ENCODE measurements around the gene MAP1LC3B2.

Gene MAP1LC3B2

GRCh38 chr12:116597886-116598285 is 38.7 kb downstream of the MAP1LC3B2 start:
- no peak for DNase-seq

DNA sequence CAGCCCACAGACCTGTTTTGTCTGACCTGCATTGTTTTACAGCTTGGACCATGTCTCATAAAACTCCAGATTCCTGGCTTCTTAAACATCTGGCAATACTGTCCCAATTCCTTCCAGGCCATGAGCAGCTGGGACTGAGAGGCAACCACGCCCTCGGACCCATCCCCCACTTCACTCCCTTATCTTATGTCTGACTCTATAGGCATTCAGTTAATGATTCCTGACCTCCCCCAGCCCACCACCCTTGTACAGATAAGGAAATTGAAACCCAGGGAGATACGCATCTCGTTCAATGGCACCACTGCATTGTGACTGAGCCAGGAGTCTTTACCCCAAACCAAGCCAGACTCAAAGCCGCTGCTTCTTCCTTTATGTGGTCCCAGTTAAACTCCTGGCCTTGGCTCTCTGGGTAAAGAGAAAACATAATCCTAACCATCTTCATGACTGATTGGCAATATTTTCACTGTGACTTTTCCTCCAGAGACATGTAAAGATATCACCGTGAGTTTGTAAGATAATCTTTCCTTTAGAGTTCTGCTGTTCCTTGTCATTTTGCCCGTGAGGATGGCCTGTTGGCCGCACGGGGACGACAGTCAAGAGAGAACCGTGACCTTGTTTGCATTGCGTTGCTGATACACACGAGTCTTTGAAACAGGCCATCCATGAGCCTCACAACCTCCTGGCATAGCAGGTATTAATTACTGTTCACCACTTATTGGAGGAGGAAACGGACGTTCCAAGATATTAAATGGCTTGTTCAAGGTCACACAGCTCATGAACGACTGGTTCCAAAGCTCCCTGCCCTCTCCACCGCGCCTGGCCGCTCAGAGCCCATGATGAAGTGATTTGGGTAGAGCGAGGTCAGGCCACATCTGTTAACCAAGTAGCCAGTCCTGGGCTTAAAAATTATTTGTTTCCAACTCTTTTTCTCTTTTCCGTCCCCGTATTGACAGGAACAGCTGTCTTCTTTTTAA is 39.4 kb downstream of the MAP1LC3B2 start:
- no peak for DNase-seq

GRCh38 chr12:116599285-116600136 is 40.3 kb downstream of the MAP1LC3B2 start:
- peak; percentile 9 to 53 (median 39) for DNase-seq

DNA sequence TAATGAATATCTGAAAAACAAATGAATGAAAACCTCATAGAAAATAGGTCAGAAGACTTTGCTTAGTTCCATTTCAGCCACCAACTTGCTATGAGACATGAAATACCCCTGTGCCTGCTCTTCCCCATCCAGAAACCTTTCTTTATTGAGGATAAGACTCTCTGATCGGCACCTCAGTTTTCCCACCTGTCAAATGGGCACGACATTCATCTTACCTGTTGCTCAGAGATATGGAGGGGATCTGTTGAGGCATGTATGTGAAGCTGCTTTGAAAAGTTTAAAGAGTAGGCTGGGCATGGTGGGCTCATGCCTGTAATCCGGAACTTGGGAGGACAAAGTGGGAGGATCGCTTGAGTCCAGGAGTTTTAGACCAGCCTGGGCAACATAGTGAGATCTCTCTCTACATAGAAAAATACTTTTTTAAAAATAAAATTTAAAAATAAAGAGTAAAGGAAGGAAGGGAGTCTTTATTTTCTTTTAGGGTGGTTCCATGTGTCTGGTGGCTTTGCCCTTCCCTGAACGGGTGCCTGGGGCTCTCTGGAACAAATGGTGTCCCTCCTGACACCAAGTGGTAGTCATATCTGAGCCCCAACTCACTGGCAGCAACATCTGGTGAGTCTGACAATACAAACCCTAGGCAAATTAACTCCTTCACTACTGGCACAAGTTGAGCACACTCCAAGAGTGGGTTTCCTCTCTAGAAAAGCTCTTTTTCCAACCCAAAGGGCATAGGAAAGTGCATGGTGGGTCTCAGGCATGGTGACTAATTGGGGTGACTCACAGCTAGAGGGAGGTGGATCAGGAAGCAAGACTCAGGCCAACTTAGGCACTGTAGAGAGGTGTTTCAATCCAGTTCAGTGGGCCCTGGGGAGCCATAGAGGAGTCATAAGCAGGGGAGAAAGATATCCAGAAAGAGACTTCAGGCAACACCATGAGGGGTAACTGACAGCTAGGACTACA is 42.1 kb downstream of the MAP1LC3B2 start:
- DNase-seq = no peak

DNA sequence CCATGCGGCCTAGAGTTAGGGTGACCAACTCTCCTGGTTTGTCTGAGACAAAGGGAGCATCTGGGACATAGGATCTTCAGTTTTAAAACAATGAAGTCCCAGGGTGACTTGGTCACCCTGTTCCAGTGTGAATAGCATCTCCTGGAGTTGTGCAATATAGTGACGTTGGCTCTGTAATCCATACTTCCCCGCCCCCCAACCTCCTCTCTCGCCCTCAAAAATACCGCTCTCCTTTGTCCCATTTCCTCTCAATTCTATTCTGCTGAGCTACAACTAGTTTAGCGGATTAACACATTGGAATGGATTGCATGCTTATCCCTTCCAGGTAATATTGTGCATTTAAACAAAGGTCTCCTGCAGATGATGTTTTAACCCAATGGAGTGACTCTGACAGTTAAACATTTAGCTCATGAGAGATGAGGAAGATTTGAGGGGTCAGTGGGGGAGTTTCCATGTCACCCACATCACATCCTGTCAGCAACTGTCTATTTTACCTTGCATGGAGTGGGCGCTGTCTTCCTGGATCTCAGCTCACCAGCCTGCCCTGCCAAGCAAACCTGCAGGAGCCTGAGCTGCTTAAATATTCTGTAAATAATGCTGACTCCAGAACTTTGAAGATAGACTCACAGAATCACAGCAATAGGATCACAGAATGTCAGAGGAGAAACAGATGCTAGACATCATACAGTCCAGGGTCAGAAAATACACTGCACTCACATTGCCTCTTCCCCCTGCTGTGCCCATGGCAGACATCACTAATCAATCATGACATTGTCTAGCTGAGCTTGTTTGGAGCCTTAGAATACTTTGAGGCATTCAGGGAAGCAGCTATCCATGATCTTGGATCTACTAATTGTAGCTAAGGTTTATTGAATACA is 43.0 kb downstream of the MAP1LC3B2 start:
- DNase-seq = peak in 1 of 5 donors; percentile 21

DNA sequence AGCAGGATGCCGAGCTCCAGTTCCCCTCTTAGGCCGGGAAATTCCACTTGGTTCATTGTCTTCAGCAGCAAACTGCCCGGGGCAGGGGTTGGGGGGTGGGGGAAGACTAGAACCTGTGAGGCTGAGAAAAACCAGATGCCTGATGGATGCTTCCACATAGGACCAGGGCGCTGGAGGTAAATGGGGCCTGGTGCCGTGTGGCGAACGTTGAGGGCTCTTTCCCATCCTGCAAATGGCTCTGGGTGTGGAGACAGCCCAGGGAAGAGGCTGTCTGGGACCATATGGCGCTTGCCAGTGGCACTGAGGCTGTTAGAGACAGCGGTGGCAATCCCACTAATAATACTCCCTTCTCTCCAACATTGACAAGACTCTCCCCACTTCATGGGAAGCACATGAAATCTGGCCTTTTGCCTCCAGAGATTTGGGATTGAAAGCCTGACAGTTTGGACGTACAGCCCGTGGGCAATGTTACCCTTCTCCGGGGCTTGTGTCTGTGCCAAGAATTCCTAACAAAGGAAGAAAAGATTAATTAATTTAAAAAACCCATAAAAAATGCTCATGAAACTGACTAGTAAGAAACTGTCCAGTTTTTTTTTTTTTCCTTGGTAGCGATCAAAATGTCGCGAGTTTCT is 44.5 kb downstream of the MAP1LC3B2 start:
- DNase-seq = no peak

DNA sequence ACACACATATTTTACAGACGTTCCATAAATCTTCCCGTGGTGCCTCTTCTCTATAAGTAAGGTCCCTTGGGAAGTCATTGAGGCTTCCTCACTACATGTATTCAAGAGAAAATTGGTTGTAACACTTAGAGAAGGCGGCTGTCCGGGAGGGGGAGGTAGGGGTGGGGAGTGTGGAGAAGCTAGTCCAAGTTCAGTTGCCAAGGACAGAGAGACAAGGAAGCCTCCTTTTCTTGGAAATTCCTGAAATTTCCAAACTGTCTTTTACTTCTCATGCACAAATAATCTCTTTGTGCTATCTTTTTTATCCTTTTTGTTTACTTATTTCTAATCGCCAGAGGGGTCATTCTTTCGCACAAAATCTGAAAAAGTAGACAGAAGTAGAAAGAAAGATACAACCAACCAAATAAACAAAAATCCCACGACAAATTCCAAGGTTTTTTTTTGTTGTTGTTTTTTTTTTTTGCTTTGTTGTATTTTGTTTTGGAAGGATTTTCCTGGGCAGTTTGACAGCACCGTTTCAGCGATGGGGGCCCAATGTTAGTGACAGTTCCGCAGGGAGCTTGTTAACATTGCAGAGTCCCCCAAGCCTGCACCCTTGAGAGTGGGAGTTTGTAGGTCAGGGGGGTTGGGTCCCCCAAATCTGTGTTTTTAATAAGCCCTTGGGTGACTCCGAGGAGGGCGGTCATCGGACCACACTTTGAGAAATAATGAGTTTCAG is 45.2 kb downstream of the MAP1LC3B2 start:
- DNase-seq = no peak

DNA sequence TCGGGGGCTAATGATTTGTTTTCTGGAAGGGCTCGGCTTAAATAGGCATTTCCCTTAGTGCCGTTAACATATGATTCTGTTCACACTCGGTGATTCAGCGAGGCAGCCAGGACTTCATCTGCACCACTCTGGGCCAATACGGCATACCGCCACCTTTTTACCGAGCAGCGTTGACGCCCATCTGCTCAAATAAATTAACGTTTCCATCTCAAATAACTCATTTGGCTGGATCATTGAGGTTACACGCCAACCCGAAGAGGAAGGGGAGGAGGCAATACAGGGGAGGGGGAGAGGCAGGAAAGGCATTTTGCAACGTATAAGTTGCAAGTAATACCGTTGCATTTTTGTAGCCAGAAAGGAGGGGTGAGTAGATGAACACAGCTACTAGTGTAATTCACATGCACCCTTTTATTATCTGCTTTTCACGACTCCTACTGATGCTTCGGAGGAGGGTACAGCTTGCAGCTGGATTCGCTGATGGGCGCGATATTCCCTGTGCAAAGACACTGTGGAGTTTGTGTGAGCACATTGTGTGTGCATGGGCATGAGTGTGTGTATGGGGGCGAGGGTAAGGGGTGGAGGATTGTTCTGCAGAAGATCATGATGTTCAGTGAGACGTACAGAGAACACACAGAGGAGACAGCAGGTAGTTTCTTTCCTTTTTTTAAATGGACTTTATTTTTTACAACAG is 45.9 kb downstream of the MAP1LC3B2 start:
- DNase-seq = no peak

DNA sequence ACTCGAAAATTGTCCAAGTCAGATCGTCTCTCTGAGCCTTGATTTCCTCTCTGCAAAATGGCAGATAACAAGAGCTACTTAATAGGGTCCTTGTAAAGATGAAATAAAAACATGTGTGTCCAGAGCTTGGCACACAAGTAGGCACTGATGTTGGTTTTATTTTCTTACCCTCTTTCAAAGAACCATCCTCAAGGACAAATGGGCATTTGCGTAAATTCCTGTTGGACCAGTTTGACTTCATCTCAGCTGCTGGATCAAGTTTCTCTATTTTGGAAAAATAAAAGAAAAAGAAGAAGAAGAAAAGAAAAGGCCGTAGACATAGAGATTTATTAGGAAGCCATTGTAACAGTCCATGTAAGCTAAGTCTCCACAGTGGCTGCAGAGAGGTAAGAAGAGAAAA is 47.2 kb downstream of the MAP1LC3B2 start:
- DNase-seq = no peak

DNA sequence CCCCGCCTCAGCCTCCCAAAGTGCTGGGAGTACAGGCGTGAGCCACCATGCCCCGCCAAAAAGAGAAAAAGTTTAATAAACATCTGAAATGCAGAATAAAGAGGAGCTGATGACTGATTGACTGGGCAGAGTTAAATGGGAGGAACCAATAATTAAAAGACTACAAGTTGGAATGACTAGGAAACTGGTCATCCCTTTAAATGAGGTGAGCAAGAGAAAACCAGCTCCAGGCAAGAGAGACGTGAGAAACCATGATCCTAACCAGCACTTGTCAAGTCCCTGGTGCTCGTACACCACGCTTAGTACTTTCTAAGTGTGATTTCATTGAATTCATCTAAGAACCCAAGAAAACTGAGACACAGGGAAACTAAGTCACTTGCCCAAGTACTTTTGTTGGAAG is 47.9 kb downstream of the MAP1LC3B2 start:
- no peak for DNase-seq

GRCh38 chr12:116609319-116610114 is 50.3 kb downstream of the MAP1LC3B2 start:
- peak in 2 of 5 donors; percentile 9 to 43 for DNase-seq

DNA sequence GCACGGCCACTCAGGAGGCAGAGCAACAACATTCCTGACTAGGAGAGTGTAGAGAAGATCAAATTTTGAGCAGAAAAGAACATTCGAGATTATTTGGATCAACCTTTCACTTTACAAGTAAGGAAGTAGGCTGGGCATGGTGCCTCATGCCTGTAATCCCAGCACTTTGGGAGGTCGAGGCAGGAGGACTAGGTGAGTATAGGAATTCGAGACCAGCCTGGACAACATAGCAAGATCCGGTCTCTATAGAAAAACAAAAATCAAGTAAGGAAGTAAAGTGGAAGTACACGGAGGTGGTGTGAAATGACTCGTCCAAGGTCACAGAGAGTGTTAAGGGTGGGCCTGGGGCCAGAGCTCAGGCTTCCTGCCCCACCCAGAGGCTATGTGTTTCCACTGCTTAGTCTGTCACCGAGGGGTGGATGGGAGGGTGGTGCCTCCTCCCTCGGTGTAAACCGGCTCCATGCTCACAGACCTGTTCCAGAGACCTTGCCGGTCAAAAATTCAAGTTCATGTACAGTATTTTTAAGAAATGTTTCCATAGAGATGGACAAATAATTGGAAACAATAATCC is 51.9 kb downstream of the MAP1LC3B2 start:
- DNase-seq = no peak

DNA sequence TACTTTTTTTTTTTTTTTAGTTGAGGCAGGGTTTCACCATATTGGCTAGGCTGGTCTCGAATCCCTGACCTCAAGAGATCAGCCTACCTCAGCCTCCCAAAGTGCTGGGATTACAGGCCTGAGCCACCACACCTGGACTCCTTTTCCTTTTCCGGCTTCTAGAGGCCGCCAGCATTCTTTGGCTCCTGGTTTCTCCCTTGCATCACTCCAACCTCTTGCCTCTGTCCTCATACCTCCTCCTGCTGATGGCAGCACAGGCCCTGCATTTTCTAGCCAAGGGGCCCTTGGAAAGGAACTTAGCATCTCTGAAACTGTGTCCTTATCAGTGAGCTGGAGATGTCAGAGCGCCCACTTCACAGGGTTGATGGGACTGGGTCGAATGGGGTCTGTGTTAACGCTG is 53.3 kb downstream of the MAP1LC3B2 start:
- DNase-seq = no peak

- DNase-seq = no peak
Measured at GRCh38 chr12:116613256-116613655, 54.1 kb downstream of the MAP1LC3B2 start.

- no peak for DNase-seq
Measured at GRCh38 chr12:116614194-116614915, 55.2 kb downstream of the MAP1LC3B2 start.

DNA sequence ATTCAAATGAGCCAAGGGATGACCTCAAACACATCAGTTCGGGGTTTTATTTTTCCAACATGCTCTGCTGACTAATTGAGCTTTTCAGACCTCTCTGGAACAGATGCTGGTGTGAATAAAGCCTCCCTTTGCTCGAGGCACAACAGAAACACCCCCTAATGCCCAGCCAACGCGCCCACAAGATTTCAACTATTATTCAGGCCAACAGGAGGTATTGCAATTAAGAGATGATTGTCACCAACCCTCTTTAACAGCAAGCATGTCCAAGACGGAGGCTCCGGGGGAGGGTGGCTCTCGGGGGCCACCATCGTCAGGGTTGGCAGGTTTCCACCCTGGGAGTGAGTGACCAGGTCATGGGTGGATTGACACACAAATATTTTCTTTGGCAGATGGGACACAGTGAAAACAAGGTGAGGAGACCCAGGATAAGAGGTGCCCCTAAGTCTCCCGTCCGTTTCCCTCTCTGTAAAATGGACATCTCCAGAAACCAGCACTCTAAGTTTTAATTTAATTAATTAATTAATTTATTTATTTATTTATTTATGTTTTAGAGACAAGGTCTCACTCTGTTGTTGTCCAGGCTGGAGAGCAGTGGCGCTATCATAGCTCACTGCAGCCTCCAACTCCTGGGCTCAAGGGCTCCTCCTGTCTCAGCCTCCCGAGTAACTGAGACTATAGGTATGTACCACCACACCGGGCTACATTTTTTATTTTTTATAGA is 56.1 kb downstream of the MAP1LC3B2 start:
- DNase-seq = no peak

Data from T-helper 1 cell (primary cell).